GM12878 (cell line): ENCODE results near the gene SPAG6. TPM values are rescaled to one million over a fixed set of nuclear protein-coding genes. Genes with fewer than 3 reads are reported as not detected.

Source experiments
- ATAC-seq: fragments of 200-7000 bp; cut with Tn5 transposase; 3 replicates; pipeline ENCODE4 v1.9.1; 2020; ENCODE audit warnings: mild to moderate bottlenecking, moderate library complexity
- BruUV-seq: library from RNA; stranded (reverse); fragments of 400-500 nt; replicated peaks from 2 replicates; lab custom pipeline; 2021; lab: Mats Ljungman, UMichigan
- CTCF ChIA-PET: fragments of 300-600 bp; sonication (Branson Sonifier 250); formaldehyde crosslinking; extraction: SDS; loops from one replicate; lab custom pipeline; 2021; ENCODE audit warnings: inconsistent platforms; lab: Yijun Ruan, JAX
- POLR2A ChIA-PET: fragments of 350-600 bp; formaldehyde crosslinking; extraction: SDS; loops from one replicate; lab custom pipeline; 2021; ENCODE audit warnings: inconsistent platforms; lab: Charles Lee
- RAD21 ChIA-PET: fragments of 300-600 bp; sonication (Branson Sonifier 250); formaldehyde crosslinking; loops from one replicate; lab custom pipeline; 2023; ENCODE audit warnings: antibody characterized with exemption; ENCODE audit not compliant: unreplicated experiment; lab: Charles Lee
- SMC1A ChIA-PET: fragments of 300-600 bp; sonication (Branson Sonifier 250); formaldehyde crosslinking; loops from one replicate; lab custom pipeline; 2023; ENCODE audit not compliant: unreplicated experiment, uncharacterized antibody; lab: Charles Lee
- DNase-seq: peaks from one replicate; pipeline ENCODE4 v3.0.0-alpha.2; 2011; ENCODE audit warnings: low read depth, low spot score
- FAIRE-seq: peaks from 3 replicates; lab custom pipeline; 2011; peaks lifted over from hg19 to GRCh38; lab: Jason Lieb, UNC
- H2AFZ ChIP-seq: 2 replicates; pipeline ENCODE4 v1.6.0; 2011; ENCODE audit warnings: low read depth, low read length, control low read depth; ENCODE audit not compliant: control insufficient read depth
- H3K27ac ChIP-seq: 2 replicates; pipeline ENCODE4 v1.5.1; 2011; ENCODE audit warnings: control low read depth; ENCODE audit not compliant: control insufficient read depth, insufficient read depth
- H3K27me3 ChIP-seq, 2 experiments: replicated peaks in 1 of 2; 2 replicates each; pipeline versions ENCODE4 v1.6.0 to v1.6.1; 2011; ENCODE audit warnings: low read length in 1 of 2; ENCODE audit not compliant: control insufficient read depth in 2 of 2, insufficient read depth in 2 of 2
- H3K36me3 ChIP-seq, 2 experiments: 2 replicates each; pipeline ENCODE4 v1.5.1; 2011; ENCODE audit warnings: low read length in 1 of 2; ENCODE audit not compliant: control insufficient read depth in 2 of 2, insufficient read depth in 2 of 2
- H3K4me1 ChIP-seq: 2 replicates; pipeline ENCODE4 v1.6.1; 2011; ENCODE audit warnings: mild to moderate bottlenecking, low read length, moderate library complexity, mixed read lengths; ENCODE audit not compliant: control insufficient read depth, insufficient read depth
- H3K4me2 ChIP-seq: 2 replicates; pipeline ENCODE4 v1.6.0; 2011; ENCODE audit warnings: control low read depth; ENCODE audit not compliant: control insufficient read depth, insufficient read depth
- H3K4me3 ChIP-seq: fragments of 200-600 bp; sonication (generic); 2 replicates; pipeline ENCODE4 v1.5.1; 2016
- H3K79me2 ChIP-seq: 2 replicates; pipeline ENCODE4 v1.6.0; 2011; ENCODE audit warnings: low read length; ENCODE audit not compliant: control insufficient read depth, insufficient read depth
- H3K9ac ChIP-seq: 2 replicates; pipeline ENCODE4 v1.8.0; 2011; ENCODE audit warnings: low read length, control low read depth, mixed read lengths; ENCODE audit not compliant: control insufficient read depth, insufficient read depth
- H3K9me3 ChIP-seq: replicated peaks from 3 replicates; pipeline ENCODE4 v1.5.1; 2011; ENCODE audit warnings: mild to moderate bottlenecking, low read length; ENCODE audit not compliant: control insufficient read depth, insufficient read depth
- H4K20me1 ChIP-seq: 2 replicates; pipeline ENCODE4 v1.6.0; 2011; ENCODE audit not compliant: control insufficient read depth, insufficient read depth
- ASH2L ChIP-seq: fragments of 300-600, 200-600 bp; sonication (generic); IDR thresholded peaks from 2 replicates; pipeline ENCODE4 v1.6.1; 2017; ENCODE audit warnings: low read depth, mild to moderate bottlenecking, borderline replicate concordance
- ATF7 ChIP-seq: fragments of 450-650 bp; IDR thresholded peaks from 2 replicates; pipeline ENCODE4 v1.6.1; 2016; ENCODE audit warnings: low read depth, mild to moderate bottlenecking
- BRCA1 ChIP-seq: IDR thresholded peaks from 2 replicates; pipeline ENCODE4 v1.6.1; 2011; ENCODE audit warnings: low read depth, low read length, improper control_type of control experiment
- CREB1 ChIP-seq: IDR thresholded peaks from 2 replicates; pipeline ENCODE4 v1.6.1; 2012; ENCODE audit warnings: low read depth, mild to moderate bottlenecking, inconsistent platforms
- ESRRA ChIP-seq: IDR thresholded peaks from 2 replicates; pipeline ENCODE4 v1.6.1; 2012; ENCODE audit warnings: mild to moderate bottlenecking, low read length, improper control_type of control experiment
- HDAC2 ChIP-seq: fragments of 200-600 bp; sonication (generic); IDR thresholded peaks from 2 replicates; pipeline ENCODE4 v1.6.1; 2017
- HSF1 ChIP-seq: fragments of 150-350 bp; IDR thresholded peaks from 2 replicates; pipeline ENCODE4 v1.6.1; 2014; ENCODE audit warnings: mild to moderate bottlenecking, low read depth, low read length
- IRF5 ChIP-seq: fragments of 450-650 bp; IDR thresholded peaks from 2 replicates; pipeline ENCODE4 v1.6.1; 2017; ENCODE audit warnings: borderline replicate concordance
- MEF2B ChIP-seq: fragments of 450-650 bp; IDR thresholded peaks from 2 replicates; pipeline ENCODE4 v1.6.1; 2018; ENCODE audit warnings: mild to moderate bottlenecking, moderate library complexity; ENCODE audit not compliant: partially characterized antibody, poor library complexity, severe bottlenecking
- MXI1 ChIP-seq: fragments of 150-350 bp; IDR thresholded peaks from 2 replicates; pipeline ENCODE4 v1.6.1; 2011; ENCODE audit warnings: low read depth, mild to moderate bottlenecking, inconsistent platforms, low read length, improper control_type of control experiment
- NFXL1 ChIP-seq: fragments of 450-650 bp; IDR thresholded peaks from 2 replicates; pipeline ENCODE4 v1.6.1; 2017; ENCODE audit warnings: antibody characterized with exemption, mild to moderate bottlenecking, borderline replicate concordance
- NR2C1 ChIP-seq: fragments of 450-650 bp; IDR thresholded peaks from 2 replicates; pipeline ENCODE4 v1.6.1; 2017; ENCODE audit warnings: antibody characterized with exemption, mild to moderate bottlenecking, moderate library complexity
- POLR2A ChIP-seq: IDR thresholded peaks from 2 replicates; pipeline ENCODE4 v1.6.1; 2011; ENCODE audit warnings: low read depth, mild to moderate bottlenecking, low read length
- POLR2AphosphoS5 ChIP-seq: IDR thresholded peaks from 2 replicates; pipeline ENCODE4 v1.6.1; 2011; ENCODE audit warnings: mild to moderate bottlenecking, low read length, inconsistent platforms
- RELA ChIP-seq: fragments of 450-650 bp; IDR thresholded peaks from 2 replicates; pipeline ENCODE4 v1.8.0; 2014; ENCODE audit warnings: borderline replicate concordance; ENCODE audit not compliant: partially characterized antibody
- SMAD5 ChIP-seq: IDR thresholded peaks from 2 replicates; pipeline ENCODE4 v1.6.1; 2016; ENCODE audit warnings: antibody characterized with exemption, low read depth
- SP1 ChIP-seq: IDR thresholded peaks from one replicate; pipeline ENCODE4 v1.6.1; 2011; ENCODE audit warnings: low read depth, low read length
- SRF ChIP-seq, 2 experiments: IDR thresholded peaks; 2 replicates each; pipeline ENCODE4 v1.6.1; 2011; ENCODE audit warnings: low read depth in 2 of 2, low read length in 2 of 2, mild to moderate bottlenecking in 1 of 2, moderate library complexity in 1 of 2
- SUPT20H ChIP-seq: IDR thresholded peaks from 2 replicates; pipeline ENCODE4 v1.6.1; 2011; ENCODE audit warnings: low read depth, mild to moderate bottlenecking, low read length, moderate library complexity, borderline replicate concordance; ENCODE audit not compliant: control insufficient read depth
- TCF12 ChIP-seq: IDR thresholded peaks from 2 replicates; pipeline ENCODE4 v1.6.1; 2011; ENCODE audit warnings: low read depth, mild to moderate bottlenecking, low read length
- USF1 ChIP-seq: IDR thresholded peaks from 2 replicates; pipeline ENCODE4 v1.6.1; 2011; ENCODE audit warnings: borderline replicate concordance, low read depth, mild to moderate bottlenecking, moderate library complexity, mixed read lengths, low read length; ENCODE audit not compliant: insufficient read depth; ENCODE audit errors: extremely low read length
- ZSCAN29 ChIP-seq: fragments of 450-650 bp; IDR thresholded peaks from 2 replicates; pipeline ENCODE4 v1.6.1; 2017; ENCODE audit warnings: mild to moderate bottlenecking, moderate library complexity
- WGBS: methylation state at CpG from one replicate; pipeline ENCODE4 v1.1.6; 2016; ENCODE audit warnings: low lambda C conversion rate; ENCODE audit not compliant: insufficient replicate concordance, insufficient coverage; ENCODE audit errors: missing lambda C conversion rate; 5-methylcytosine and 5-hydroxymethylcytosine counted together
- in situ Hi-C: fragments of 300-500 bp; cut with MboI; formaldehyde crosslinking; loops from 9 replicates; pipeline ENCODE4 v1.14.3; 2018; ENCODE audit warnings: mixed read lengths
- intact Hi-C: fragments of 100-400 bp; cut with micrococcal nuclease; formaldehyde crosslinking; loops from one replicate; pipeline ENCODE4 v1.14.2; 2022; ENCODE audit not compliant: unreplicated experiment
- polyA plus RNA-seq, 11 experiments: library from polyadenylated mRNA; depleted of rRNA in 4 of 11; unstranded in 6 of 11; stranded (reverse) in 5 of 11; fragments of >200 nt; fragmentation: Nextera tagmentation in 4 of 11; fragmentation: Illumina TruSeq in 1 of 11; extraction: Ambion mirVana in 4 of 11; extraction: Trizol in 1 of 11; gene quantifications; 1 replicate in 1 of 11; 2 replicates in 10 of 11; pipeline versions ENCODE4 v1.2.1 to v1.2.3, GENCODE V29; 2011 to 2016; ENCODE audit warnings: inconsistent platforms in 2 of 11, missing spikeins in 2 of 11, low read depth in 1 of 11
- total RNA-seq, 4 experiments: library from RNA; depleted of rRNA in 3 of 4; stranded (reverse); fragments of >200 nt in 3 of 4; fragmentation: Illumina TruSeq in 1 of 4; extraction: Trizol in 1 of 4; gene quantifications; 2 replicates each; pipeline versions ENCODE4 v1.2.1 to v1.2.3, GENCODE V29; 2013 to 2021

Gene SPAG6
- total and polyA plus RNA-seq, 10 of the 15 experiments (the other 5 are each of a cell fraction or from before 2014, with no cell fraction given), result 0.13 to 0.99 (median 0.40) TPM; not detected in 1

- H3K36me3 ChIP-seq, result no peaks in the 10 kb centered on the region; a peak in 1 of 4 replicates
- FAIRE-seq (no peak), ATAC-seq (peak; percentile 51), DNase-seq (no peak)
- ChIA-PET RAD21 (interaction anchor here (1.2 to 1.8 kb wide), 2 partner anchors 19 to 23 kb away, joined by 3 to 6 read pairs; no protein-coding TSS in a partner anchor), CTCF (no interaction called here), POLR2A (no interaction called here), SMC1A (no interaction called here)
- no TSS peak for BruUV-seq
- peaks cover 3 to 14% of the 10 kb centered on the region in 2 experiments for H3K27me3 ChIP-seq
- peak overlapping the region; percentile 36; the same call in 1 of the 2 replicates for H3K4me2 ChIP-seq
- H2AFZ ChIP-seq, result peak overlapping the region; percentile 42
- H3K27ac ChIP-seq, result no peak overlapping the region
- 0% methylated on average over 15 of the region's 114 CpGs for WGBS
- in situ Hi-C loops, result no loop called here
- H3K4me1 ChIP-seq, result peaks cover 25% of the 10 kb centered on the region
- H3K9me3 ChIP-seq, result peaks cover 2% of the 10 kb centered on the region; the same call in 2 of the 3 replicates
- peaks cover 19% of the 10 kb centered on the region for H3K79me2 ChIP-seq
- H4K20me1 ChIP-seq, result peaks cover 2% of the 10 kb centered on the region; the same call in 1 of the 2 replicates
- H3K4me3 ChIP-seq, result peak overlapping the region; percentile 83
- peak overlapping the region; percentile 71 for H3K9ac ChIP-seq
- intact Hi-C loops, result loop anchor here (5.0 kb wide), 2 partner anchors 319 to 666 kb away; partner anchors contain the start of gene DNAJC1
- TF ChIP-seq RELA (no peak), SUPT20H (no peak), HSF1 (no peak), BRCA1 (no peak), ESRRA (no peak), ZSCAN29 (no peak), ASH2L (peak; percentile 64; the same call in 1 of the 2 replicates), SMAD5 (peak; percentile 35; the same call in 1 of the 2 replicates), IRF5 (no peak), CREB1 (0 out of 2 replicates have a peak, but pooled peaks have one; percentile 4), SRF (IDR thresholded peaks at IDR 0.05; ENCODE audit: low read depth in 2 of 2, low read length in 2 of 2) (no peak), HDAC2 (no peak), NR2C1 (no peak), USF1 (peak; percentile 1), POLR2A (peak; percentile 82), POLR2AphosphoS5 (peak; percentile 53; the same call in 1 of the 2 replicates), NFXL1 (no peak), TCF12 (no peak), MXI1 (0 out of 2 replicates have a peak, but pooled peaks have one; percentile 26), SP1 (no peak), MEF2B (no peak), ATF7 (no peak)
Measured at GRCh38 chr10:22321156-22321923, 24.0 kb upstream of the SPAG6 start.
